GM20000 (cell line): ENCODE measurements around the gene MROH9.
"Not testable (repeated sequence)": the region's sequence is repeated elsewhere in the genome, so short reads cannot be mapped to it uniquely, and the experiment has no call there.

Experiments
- DNase-seq: peaks from one replicate; pipeline ENCODE4 v3.0.0; 2012; ENCODE audit warnings: low spot score
- TF ChIP-seq, protein P1 (sequence below): IDR thresholded peaks from 2 replicates; pipeline ENCODE4 v1.5.1; 2012; ENCODE audit warnings: mild to moderate bottlenecking, control low read depth; ENCODE audit errors: extremely low read depth, missing control alignments

MROH9 gene

DNA sequence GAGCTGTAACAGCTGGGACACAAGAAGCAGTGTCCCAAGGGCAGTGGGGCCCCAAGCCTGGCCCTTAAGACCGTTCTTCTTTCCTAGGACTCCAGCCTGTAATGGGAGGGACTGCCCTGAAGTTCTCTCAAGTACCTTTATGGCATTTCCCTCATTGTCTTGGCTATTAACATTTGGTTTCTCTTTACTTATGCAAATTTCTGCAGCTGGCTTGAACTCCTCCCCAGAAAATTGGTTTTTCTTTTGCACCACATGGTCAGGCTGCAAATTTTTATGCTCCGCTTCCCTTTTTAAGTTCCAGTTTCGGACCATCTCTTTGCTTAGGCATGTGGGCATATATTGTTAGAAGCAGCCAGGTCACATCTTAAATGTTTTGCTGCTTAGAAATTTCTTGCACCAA is 3.1 kb upstream of the MROH9 start:
- no peak for DNase-seq
- TF ChIP-seq, protein P1, sequence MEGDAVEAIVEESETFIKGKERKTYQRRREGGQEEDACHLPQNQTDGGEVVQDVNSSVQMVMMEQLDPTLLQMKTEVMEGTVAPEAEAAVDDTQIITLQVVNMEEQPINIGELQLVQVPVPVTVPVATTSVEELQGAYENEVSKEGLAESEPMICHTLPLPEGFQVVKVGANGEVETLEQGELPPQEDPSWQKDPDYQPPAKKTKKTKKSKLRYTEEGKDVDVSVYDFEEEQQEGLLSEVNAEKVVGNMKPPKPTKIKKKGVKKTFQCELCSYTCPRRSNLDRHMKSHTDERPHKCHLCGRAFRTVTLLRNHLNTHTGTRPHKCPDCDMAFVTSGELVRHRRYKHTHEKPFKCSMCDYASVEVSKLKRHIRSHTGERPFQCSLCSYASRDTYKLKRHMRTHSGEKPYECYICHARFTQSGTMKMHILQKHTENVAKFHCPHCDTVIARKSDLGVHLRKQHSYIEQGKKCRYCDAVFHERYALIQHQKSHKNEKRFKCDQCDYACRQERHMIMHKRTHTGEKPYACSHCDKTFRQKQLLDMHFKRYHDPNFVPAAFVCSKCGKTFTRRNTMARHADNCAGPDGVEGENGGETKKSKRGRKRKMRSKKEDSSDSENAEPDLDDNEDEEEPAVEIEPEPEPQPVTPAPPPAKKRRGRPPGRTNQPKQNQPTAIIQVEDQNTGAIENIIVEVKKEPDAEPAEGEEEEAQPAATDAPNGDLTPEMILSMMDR, result no peak

DNA sequence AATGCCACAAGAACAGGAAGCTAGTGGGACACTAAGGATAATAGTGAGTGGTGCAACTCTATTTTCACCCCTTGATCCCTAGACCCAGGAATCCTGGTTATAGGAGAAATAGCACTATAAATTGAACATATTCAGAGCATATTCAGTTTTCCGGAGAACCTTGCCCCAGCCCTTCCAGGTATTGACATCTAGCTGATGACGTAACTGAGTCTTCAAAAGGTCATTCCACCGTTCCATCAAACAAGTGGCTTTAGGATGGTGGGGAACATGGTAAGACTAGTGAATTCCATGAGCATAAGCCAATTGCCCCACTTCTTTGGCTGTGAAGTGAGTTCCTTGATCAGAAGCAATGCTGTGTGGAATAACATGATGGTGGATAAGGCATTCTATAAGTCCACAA is 2.9 kb downstream of the MROH9 start:
- DNase-seq, result no peak
- TF ChIP-seq, protein P1, result no peak

DNA sequence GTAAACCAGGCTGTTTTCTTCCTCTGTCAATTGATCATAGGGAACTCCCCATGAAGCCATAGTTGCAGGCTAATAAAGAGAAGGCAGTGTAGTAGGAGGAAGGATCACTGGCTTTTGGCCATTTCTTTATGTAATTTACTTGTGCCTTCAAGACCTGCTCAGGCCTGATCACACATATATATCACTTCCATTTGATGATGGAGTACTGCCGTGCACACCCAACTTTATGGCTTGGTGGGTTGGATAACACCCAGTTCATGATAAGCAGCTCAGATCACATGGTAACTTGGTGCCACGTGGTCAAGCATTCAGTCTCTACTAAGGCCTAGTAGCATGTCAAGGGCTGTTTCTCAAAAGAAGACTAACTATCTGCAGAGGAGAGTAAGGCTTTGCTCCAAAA is 4.1 kb downstream of the MROH9 start:
- TF ChIP-seq, protein P1, result no peak
- no peak for DNase-seq

DNA sequence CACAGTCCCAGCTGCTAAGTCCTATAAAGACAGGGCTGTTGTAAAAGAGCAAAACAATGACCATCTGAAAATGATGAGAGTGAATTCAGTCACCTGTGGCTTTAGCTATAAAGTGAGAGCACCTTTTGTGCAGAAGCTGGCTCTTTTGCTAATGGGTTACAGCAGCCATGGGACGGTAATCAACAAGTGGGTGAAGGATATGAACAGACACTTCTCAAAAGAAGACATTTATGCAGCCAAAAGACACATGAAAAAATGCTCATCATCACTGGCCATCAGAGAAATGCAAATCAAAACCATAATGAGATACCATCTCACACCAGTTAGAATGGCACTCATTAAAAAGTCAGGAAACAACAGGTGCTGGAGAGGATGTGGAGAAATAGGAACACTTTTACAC is 16.4 kb downstream of the MROH9 start:
- DNase-seq, result not testable (repeated sequence)

DNA sequence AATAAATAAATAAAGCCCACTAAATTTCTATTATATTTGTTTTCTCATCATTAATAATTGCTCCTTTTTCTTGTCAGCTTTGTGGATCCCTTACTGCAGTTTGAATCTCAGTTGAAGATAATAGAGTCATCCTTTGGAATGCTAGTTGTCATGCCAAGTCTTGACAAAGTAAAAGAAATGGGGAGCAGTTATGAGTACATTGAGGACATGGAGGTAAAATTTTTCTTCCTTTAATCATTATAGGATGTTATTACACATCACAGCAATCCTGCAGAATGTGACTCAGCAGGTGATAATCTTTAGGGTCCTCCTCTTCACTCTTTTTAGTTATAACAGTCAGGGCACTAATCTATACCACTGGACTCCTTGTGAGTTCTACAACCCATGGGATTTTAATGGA is 24.1 kb downstream of the MROH9 start:
- DNase-seq, result no peak
- TF ChIP-seq, protein P1, result no peak

DNA sequence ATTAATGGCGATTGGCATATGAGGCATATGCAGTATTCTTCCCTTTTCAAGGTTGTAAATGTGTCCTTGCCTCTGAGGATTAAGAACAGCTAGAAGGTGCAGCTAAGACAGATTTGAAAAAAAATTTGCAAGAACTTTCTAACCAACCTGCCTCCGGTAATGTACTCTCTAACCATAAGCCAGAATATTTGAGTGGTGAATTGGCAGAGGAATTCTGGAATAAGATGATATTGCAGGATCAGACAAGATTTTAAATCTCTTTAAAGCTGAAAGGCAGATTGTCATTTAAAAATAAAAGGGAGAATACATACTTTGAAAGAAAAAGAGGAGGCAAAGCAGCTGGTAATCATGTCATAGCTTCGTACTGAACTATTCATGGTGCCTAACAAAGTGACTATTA is 29.2 kb downstream of the MROH9 start:
- no peak for DNase-seq

DNA sequence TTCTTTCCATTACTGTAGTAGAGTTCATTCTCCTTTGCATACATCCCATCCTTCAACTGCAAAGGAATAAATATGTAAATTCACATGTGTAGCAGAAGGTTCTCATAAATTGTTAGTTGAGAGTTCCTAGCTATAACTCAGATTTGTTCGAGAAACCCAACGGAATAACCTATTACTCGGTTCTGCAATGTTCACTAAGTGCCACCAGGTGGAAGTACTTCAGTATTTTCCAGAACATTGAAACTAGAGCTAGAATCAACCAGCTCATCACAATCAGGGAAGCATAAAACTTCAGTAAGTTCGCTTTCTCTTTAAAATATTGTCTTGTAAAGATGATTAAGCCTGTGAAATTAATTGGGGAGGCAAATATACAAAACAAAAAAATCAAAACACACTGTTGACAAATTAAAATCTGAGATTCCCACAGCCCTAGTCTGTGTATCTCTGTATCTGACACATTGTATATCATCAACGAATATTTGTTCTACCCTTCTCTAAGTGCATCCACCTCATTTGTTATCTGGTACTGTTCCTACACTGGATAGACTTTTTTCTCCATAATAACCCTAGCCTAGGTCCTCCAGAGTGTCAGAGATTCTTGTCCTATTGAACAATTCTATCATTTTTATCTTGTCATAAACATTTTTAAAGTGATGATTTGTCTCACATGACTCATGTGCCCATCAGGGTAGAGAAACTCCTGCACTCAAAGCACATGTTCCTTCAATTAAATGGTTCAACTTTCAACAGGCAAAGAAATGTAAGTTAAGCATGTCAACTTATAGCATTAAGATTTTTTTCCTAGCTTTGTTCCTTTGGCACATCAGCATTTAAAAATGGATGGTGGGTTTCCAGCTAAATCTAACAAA is 31.9 kb downstream of the MROH9 start:
- TF ChIP-seq, protein P1, result no peak
- DNase-seq, result peak; percentile 7

More for the DNA sequence above, 29.2 kb downstream of the MROH9 start:
- TF ChIP-seq, protein P1, result no peak

DNA sequence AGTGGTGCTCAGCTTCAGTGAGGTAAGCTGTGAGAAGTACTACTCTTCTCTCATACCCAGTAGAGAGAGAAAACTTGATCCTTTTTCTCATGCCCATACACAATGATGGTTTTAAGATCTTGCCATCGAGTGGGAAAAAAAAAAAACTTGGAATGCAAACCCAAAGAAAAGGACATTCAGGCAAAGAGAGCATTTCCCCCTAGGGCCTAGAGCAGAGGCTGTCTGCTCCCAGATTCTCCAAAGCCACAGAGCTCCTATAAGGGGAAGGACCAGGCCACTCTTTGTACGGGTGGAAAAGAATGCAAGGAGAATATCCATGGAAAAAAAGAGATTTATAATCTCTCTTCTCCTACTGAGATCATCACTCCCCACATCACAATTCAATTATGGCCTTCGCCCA is 34.9 kb downstream of the MROH9 start:
- DNase-seq, result no peak
- TF ChIP-seq, protein P1, result no peak
